HepG2 (cell line): ENCODE results near the gene IQSEC1. TPM values are rescaled to one million over a fixed set of nuclear protein-coding genes. Genes with fewer than 3 reads are reported as not detected.
A peak's percentile ranks its signal among the peaks of the same experiment; 100 is the strongest.

Experiments
- ATAC-seq: fragments of 200-7000 bp; cut with Tn5 transposase; 3 replicates; pipeline ENCODE4 v1.9.1; 2020; ENCODE audit warnings: mild to moderate bottlenecking, moderate library complexity
- BruUV-seq: library from RNA; stranded (reverse); fragments of 400-500 nt; replicated peaks from 2 replicates; lab custom pipeline; 2021; lab: Mats Ljungman, UMichigan
- CTCF ChIA-PET: fragments of 300-600 bp; formaldehyde crosslinking; extraction: SDS; loops from one replicate; lab custom pipeline; 2021; ENCODE audit warnings: low total read pairs, inconsistent platforms, low intra/inter-chr PET ratio; lab: Yijun Ruan, JAX
- POLR2A ChIA-PET: fragments of 350-600 bp; sonication (Branson Sonifier 250); formaldehyde crosslinking; loops from one replicate; lab custom pipeline; 2020; ENCODE audit warnings: antibody characterized with exemption, inconsistent platforms; lab: Yijun Ruan, JAX
- DNase-seq: peaks from one replicate; pipeline ENCODE4 v3.0.0-alpha.2; 2015; ENCODE audit warnings: low spot score
- FAIRE-seq: peaks from 3 replicates; lab custom pipeline; 2011; peaks lifted over from hg19 to GRCh38; lab: Jason Lieb, UNC
- H2AFZ ChIP-seq: one replicate; pipeline ENCODE4 v1.6.1; 2011; ENCODE audit warnings: low read length, inconsistent platforms
- H3K27ac ChIP-seq: fragments of 300-600 bp; 3 replicates; pipeline ENCODE4 v1.8.0; 2011; ENCODE audit warnings: mixed run types, mild to moderate bottlenecking, mixed read lengths, low read length, inconsistent platforms; ENCODE audit not compliant: insufficient read depth; ENCODE audit errors: extremely low read length
- H3K27me3 ChIP-seq, 2 experiments: fragments of 200-600 bp in 1 of 2; 2 replicates in 1 of 2; 3 replicates in 1 of 2; pipeline versions ENCODE4 v1.6.0 to v1.8.0; 2011; ENCODE audit warnings: low read length in 2 of 2, mild to moderate bottlenecking in 2 of 2, moderate library complexity in 2 of 2, inconsistent platforms in 1 of 2; ENCODE audit not compliant: insufficient read depth in 2 of 2, control insufficient read depth in 1 of 2
- H3K36me3 ChIP-seq, 2 experiments: fragments of 200-600 bp in 1 of 2; replicated peaks in 1 of 2; 2 replicates in 1 of 2; 3 replicates in 1 of 2; pipeline versions ENCODE4 v1.5.1 to v1.8.0; 2011; ENCODE audit warnings: low read length in 2 of 2, inconsistent platforms in 1 of 2; ENCODE audit not compliant: insufficient read depth in 2 of 2, control insufficient read depth in 1 of 2
- H3K4me1 ChIP-seq: 2 replicates; pipeline ENCODE4 v1.5.1; 2012; ENCODE audit warnings: low read length, inconsistent platforms; ENCODE audit not compliant: insufficient read depth
- H3K4me2 ChIP-seq: 2 replicates; pipeline ENCODE4 v1.6.0; 2011; ENCODE audit warnings: low read depth, low read length, inconsistent platforms
- H3K4me3 ChIP-seq, 3 experiments: fragments of 200-600 bp in 1 of 3; sonication (generic), shearing (Covaris generic) in 1 of 3; replicated peaks in 1 of 3; 2 replicates each; pipeline ENCODE4 v1.5.1; 2011 to 2016; ENCODE audit warnings: low read length in 3 of 3, inconsistent platforms in 2 of 3, low read depth in 2 of 3, mild to moderate bottlenecking in 2 of 3, control low read depth in 1 of 3, mixed read lengths in 1 of 3; ENCODE audit not compliant: insufficient read depth in 1 of 3
- H3K79me2 ChIP-seq: one replicate; pipeline ENCODE4 v1.6.1; 2011; ENCODE audit warnings: low read length, inconsistent platforms; ENCODE audit not compliant: insufficient read depth
- H3K9ac ChIP-seq: 2 replicates; pipeline ENCODE4 v1.6.0; 2011; ENCODE audit warnings: mild to moderate bottlenecking, low read depth, low read length, inconsistent platforms; ENCODE audit not compliant: insufficient read depth
- H3K9me3 ChIP-seq: 2 replicates; pipeline ENCODE4 v1.5.1; 2012; ENCODE audit warnings: mild to moderate bottlenecking, low read length
- H4K20me1 ChIP-seq: 2 replicates; pipeline ENCODE4 v1.6.0; 2011; ENCODE audit warnings: inconsistent platforms, mild to moderate bottlenecking, low read length, moderate library complexity; ENCODE audit not compliant: insufficient read depth
- ATF7 ChIP-seq, 2 experiments: fragments of 450-650 bp in 1 of 2; sonication (generic) in 1 of 2; formaldehyde crosslinking in 1 of 2; IDR thresholded peaks; 2 replicates each; pipeline versions ENCODE4 v1.4.0 to v1.6.1; 2016 to 2020; ENCODE audit warnings: antibody characterized with exemption in 1 of 2, mild to moderate bottlenecking in 1 of 2, missing genetic modification reagents in 1 of 2
- PHF8 ChIP-seq: sonication (generic); formaldehyde crosslinking; IDR thresholded peaks from 2 replicates; pipeline ENCODE4 v1.5.0; 2020; ENCODE audit warnings: missing genetic modification reagents
- POLR2A ChIP-seq, 2 experiments: IDR thresholded peaks; 2 replicates each; pipeline ENCODE4 v1.6.1; 2011; ENCODE audit warnings: low read depth in 2 of 2, low read length in 2 of 2, mild to moderate bottlenecking in 1 of 2, moderate library complexity in 1 of 2; ENCODE audit not compliant: insufficient read depth in 1 of 2
- ZNF883 ChIP-seq: sonication (generic); formaldehyde crosslinking; IDR thresholded peaks from 2 replicates; pipeline ENCODE4 v1.5.1; 2020; ENCODE audit warnings: mild to moderate bottlenecking, missing genetic modification reagents; ENCODE audit errors: not compliant biosample characterization
- WGBS: methylation state at CpG from one replicate; pipeline ENCODE4 v1.1.6; 2017; ENCODE audit warnings: low lambda C conversion rate; 5-methylcytosine and 5-hydroxymethylcytosine counted together
- in situ Hi-C: cut with HindIII; loops from 2 replicates; pipeline ENCODE4 v1.10.0; 2017; ENCODE audit warnings: low pct_unique_long_range_greater_than_20kb; ENCODE audit not compliant: extremely low pct_ligation_motif_present
- intact Hi-C: fragments of 100-400 bp; cut with micrococcal nuclease; formaldehyde crosslinking; loops from one replicate; pipeline ENCODE4 v1.10.0; 2022; ENCODE audit not compliant: unreplicated experiment
- polyA plus RNA-seq, 8 experiments: library from polyadenylated mRNA; depleted of rRNA in 3 of 8; stranded (reverse) in 7 of 8; unstranded in 1 of 8; fragments of >200 nt; fragmentation: Illumina TruSeq in 4 of 8; extraction: Trizol in 4 of 8; gene quantifications; 2 replicates each; pipeline versions ENCODE4 v1.2.1 to v1.2.3, GENCODE V29; 2011 to 2016; ENCODE audit warnings: low read depth in 4 of 8, missing spikeins in 1 of 8, mixed read lengths in 1 of 8; ENCODE audit not compliant: insufficient read depth in 1 of 8
- total RNA-seq, 5 experiments: library from RNA; depleted of rRNA; stranded (reverse); fragments of >200 nt; fragmentation: Illumina TruSeq; extraction: Trizol; gene quantifications; 2 replicates each; pipeline ENCODE4 v1.2.3, GENCODE V29; 2016; ENCODE audit warnings: low read depth in 1 of 5
- TF ChIP-seq, protein P1 (sequence below): sonication (generic); formaldehyde crosslinking; IDR thresholded peaks from 2 replicates; pipeline ENCODE4 v1.9.0; 2022; ENCODE audit warnings: low read depth, missing genetic modification reagents

Gene IQSEC1
- total and polyA plus RNA-seq, 2 of the 13 experiments (the other 11 are each of a cell fraction or from before 2014, with no cell fraction given), result 17.4 to 20.2 TPM

DNA sequence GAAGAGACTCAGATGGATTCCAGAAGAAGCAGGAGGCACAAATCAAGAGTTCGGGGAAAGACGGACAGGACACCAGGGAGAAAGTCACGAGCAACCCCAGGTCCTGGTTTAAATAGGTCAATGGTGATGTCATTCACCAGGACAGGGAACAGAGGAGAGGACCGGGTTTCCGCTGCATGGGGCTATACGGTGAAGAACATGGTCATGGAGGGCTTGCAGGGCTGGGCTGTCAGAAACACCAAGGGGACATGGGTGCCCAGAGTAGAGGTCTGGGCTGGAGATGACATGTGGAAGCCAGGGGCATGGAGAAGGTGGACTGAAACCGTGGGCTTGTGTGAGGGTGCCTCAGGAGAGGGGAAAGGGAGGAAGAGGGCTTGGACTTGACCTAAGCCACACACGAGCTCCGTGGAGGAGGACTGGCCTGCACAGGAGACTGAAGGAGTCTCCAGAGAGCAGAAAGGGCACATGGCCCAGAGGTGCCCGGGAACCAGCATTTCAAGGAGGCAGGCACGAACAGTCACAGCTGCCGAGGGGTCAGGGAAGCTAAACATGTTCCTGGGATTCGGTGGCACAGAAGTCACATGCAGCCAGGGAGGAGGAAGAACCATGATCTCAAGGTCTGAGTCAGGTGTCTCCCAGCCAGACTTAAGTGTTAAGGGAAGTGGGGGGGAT, 177.7 kb downstream of the IQSEC1 start:
- H3K9ac ChIP-seq, result no peak overlapping the region
- H3K36me3 ChIP-seq, result peaks cover 3 to 15% of the 10 kb centered on the region in 2 experiments; a peak in 4 of 5 replicates
- in situ Hi-C loops, result no loop called here
- no peak overlapping the region for H3K4me3 ChIP-seq
- DNase-seq (no peak), ATAC-seq (peak; percentile 5), FAIRE-seq (no peak)
- BruUV-seq, result no TSS peak
- 0 out of 2 replicates have a peak, but pooled peaks cover 5% of the 10 kb centered on the region for H4K20me1 ChIP-seq
- intact Hi-C loops, result no loop called here
- H3K79me2 ChIP-seq, result no peaks in the 10 kb centered on the region
- no peak for TF ChIP-seq PHF8 (CRISPR knock-in tag)
- TF ChIP-seq, protein P1, sequence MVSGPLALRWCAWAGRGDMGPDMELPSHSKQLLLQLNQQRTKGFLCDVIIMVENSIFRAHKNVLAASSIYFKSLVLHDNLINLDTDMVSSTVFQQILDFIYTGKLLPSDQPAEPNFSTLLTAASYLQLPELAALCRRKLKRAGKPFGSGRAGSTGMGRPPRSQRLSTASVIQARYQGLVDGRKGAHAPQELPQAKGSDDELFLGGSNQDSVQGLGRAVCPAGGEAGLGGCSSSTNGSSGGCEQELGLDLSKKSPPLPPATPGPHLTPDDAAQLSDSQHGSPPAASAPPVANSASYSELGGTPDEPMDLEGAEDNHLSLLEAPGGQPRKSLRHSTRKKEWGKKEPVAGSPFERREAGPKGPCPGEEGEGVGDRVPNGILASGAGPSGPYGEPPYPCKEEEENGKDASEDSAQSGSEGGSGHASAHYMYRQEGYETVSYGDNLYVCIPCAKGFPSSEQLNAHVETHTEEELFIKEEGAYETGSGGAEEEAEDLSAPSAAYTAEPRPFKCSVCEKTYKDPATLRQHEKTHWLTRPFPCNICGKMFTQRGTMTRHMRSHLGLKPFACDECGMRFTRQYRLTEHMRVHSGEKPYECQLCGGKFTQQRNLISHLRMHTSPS (CRISPR knock-in tag), result no peak
- peak; percentile 30 for TF ChIP-seq ZNF883 (CRISPR knock-in tag)
- peak in 1 of 2 experiments; percentile 5; a peak in 1 of 4 replicates for TF ChIP-seq POLR2A (IDR thresholded peaks at IDR 0.05; ENCODE audit: insufficient read depth in 1 of 2, low read depth in 2 of 2, low read length in 2 of 2)
- peak; percentile 52 for TF ChIP-seq ATF7 (IDR thresholded peaks at IDR 0.05)
- no peak for TF ChIP-seq ATF7 (CRISPR knock-in tag; IDR thresholded peaks at IDR 0.05)
- peaks cover 47% of the 10 kb centered on the region for H3K4me1 ChIP-seq
- no peaks in the 10 kb centered on the region for H3K9me3 ChIP-seq
- CTCF ChIA-PET, result no interaction called here
- POLR2A ChIA-PET, result interaction anchor here (0.8 kb wide), 1 partner anchor 88 kb away, joined by 3 read pairs; no protein-coding TSS in a partner anchor
- WGBS, result 82% methylated on average over 13 of the region's 13 CpGs
- H3K4me2 ChIP-seq, result no peak overlapping the region
- H2AFZ ChIP-seq, result no peak overlapping the region
- H3K27me3 ChIP-seq, result peaks cover 0 to 6% of the 10 kb centered on the region in 2 experiments; a peak in 1 of 5 replicates
- H3K27ac ChIP-seq, result no peak overlapping the region
